G401 (cell line): Measurements from ENCODE around the gene GRM1. TPM values are rescaled to one million over a fixed set of nuclear protein-coding genes. Genes with fewer than 3 reads are reported as not detected.
"Not testable (repeated sequence)": the region's sequence is repeated elsewhere in the genome, so short reads cannot be mapped to it uniquely, and the experiment has no call there.

Experiments used
- DNase-seq: peaks from one replicate; pipeline ENCODE4 v3.0.0-alpha.2; 2015; ENCODE audit warnings: low spot score
- in situ Hi-C: cut with HindIII; loops from 2 replicates; pipeline ENCODE4 v1.10.0; 2016; ENCODE audit warnings: low sequenced_read_pairs, mixed read lengths
- total RNA-seq: library from RNA; depleted of rRNA; stranded (reverse); fragments of >200 nt; shearing (Covaris generic); gene quantifications from 2 replicates; pipeline ENCODE4 v1.2.3, GENCODE V29; 2014

The GRM1 gene
- total RNA-seq, 1 experiment from 2014 or later, result not detected

DNA sequence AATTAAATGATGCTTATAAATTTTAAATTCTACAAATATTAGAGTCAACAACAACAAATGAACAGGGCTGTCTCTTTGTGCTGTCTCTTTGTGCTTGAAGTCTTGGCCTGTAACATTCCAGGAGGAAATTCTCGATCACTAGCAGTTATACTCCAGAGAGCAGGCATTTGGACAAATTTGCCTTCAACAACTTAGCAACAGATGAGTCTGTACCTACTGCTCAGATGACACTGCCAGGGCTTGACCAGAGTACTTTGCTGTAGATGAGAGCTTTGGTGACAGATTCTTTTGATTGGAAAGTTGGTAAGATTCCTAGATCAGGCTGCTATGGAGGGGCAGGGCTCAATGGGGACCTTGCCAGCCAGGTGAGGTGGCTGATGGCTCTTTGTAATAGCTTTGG, 217.2 kb downstream of the GRM1 start:
- DNase-seq, result peak; percentile 57
- in situ Hi-C loops, result no loop called here

DNA sequence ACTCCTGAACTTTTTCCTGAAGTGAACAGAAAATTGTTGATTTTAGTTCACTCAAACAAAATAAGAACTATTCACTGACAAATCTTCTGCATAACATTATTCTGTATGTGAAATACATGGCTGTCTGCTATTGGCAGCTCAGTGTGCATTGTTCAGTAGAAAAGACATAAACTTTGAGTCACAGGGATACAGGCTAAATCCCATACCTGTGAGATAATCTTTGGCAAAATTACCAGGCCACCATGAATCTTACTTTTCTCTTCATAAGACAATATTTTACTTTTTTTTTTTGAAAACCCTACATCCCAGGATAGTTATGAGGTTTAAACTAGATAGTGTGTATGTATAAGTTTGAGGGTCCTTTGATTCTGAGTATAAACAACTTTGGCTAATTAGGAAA, 224.8 kb downstream of the GRM1 start:
- no peak for DNase-seq
- in situ Hi-C loops, result no loop called here

DNA sequence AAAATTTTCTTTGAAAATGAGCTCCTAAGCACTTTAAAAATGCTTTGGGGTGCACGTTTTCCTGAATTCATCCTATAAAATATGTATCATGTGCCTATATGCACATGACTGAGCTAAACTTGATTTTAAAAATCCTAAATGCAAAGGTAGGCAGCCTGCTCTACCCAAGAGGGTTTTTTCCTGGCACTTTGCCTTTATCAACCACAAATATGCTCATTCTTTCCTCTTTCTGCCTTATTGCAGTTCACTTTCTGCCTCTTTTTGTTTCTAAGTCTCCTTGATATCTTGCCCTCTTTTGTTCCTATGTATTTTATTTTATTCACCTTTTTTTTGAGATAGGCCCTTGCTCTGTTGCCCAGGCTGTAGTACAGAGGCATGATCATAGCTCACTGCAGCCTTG, 229.3 kb downstream of the GRM1 start:
- in situ Hi-C loops, result no loop called here
- DNase-seq, result no peak

GRCh38 chr6:146260886-146261285, 232.0 kb downstream of the GRM1 start:
- in situ Hi-C loops, result no loop called here
- peak; percentile 83 for DNase-seq

DNA sequence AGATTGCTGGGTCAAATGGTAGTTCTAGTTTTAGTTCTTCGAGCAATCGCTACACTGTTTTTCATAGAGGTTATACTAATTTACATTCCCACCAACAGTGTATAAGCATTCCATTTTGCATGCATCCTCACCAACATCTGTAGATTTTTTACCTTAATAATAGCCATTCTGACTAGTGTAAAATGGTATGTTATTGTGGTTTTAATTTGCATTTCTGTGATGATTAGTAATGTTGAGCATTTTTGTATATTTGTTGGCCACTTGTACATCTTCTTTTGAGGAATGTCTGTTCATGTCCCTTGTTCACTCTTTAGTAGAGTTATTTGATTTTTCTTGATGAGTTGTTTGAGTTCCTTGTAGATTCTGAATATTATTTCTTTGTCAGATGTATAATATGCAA, 236.2 kb downstream of the GRM1 start:
- in situ Hi-C loops, result no loop called here
- no peak for DNase-seq

DNA sequence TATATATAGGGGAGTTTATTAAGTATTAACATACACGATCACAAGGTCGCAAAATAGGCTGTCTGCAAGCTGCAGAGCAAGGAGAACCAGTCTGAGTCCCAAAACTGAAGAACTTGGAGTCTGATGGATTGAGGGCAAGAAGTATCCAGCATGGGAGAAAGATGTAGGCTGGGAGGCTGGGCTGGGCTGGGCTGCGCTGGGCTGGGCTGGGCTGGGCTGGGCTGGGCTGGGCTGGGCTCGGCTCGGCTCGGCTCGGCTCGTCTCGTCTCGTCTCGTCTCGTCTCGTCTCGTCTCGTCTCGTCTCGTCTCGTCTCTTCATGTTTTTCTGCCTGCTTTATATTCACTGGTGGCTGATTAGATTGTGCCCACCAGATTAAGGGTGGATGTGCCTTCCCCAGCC, 238.6 kb downstream of the GRM1 start:
- no peak for DNase-seq
- in situ Hi-C loops, result no loop called here

GRCh38 chr6:146267946-146268345, 239.1 kb downstream of the GRM1 start:
- DNase-seq, result no peak
- in situ Hi-C loops, result no loop called here

DNA sequence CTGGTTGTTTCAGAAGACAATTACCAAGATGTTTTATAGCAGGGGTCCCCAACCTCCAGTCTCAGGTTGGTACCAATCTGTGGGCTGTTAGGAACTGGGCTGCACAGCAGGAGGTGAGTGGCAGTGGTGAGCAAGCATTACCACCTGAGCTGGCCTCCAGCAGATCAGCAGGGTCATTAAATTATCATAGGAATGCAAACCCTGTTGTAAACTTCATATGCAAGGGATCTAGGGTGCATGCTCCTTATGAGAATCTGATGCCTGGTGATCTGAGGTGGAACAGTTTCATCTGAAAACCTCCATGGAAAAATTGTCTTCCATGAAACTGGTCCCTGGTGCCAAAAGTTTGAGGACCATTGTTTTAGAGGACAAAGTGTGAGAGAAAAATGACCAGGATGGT, 240.6 kb downstream of the GRM1 start:
- in situ Hi-C loops, result no loop called here
- no peak for DNase-seq

DNA sequence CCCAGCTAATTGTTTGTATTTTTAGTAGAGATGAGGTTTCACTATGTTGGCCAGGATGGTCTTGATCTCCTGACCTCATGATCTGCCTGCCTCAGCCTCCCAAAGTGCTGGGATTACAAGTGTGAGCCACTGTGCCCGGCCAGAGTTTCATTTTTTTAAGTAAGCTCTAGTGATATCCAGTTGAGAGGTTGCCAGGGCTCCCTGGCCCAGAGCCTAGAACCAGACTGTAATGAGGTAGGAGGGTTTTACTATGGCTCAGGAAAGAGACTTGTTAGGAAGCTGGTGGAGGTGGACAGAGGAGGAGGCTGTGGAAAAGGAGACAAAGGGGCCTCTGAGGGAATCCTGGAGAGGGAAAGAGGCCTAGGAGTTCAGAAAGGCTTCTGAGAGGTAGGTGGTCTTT, 242.3 kb downstream of the GRM1 start:
- in situ Hi-C loops, result not testable (repeated sequence)
- peak; percentile 92 for DNase-seq

GRCh38 chr6:146273490-146273889, 244.6 kb downstream of the GRM1 start:
- no peak for DNase-seq
- in situ Hi-C loops, result no loop called here

- no peak for DNase-seq
- in situ Hi-C loops, result no loop called here
These were observed 248.3 kb downstream of the GRM1 start for GRCh38 chr6:146277142-146277541.

DNA sequence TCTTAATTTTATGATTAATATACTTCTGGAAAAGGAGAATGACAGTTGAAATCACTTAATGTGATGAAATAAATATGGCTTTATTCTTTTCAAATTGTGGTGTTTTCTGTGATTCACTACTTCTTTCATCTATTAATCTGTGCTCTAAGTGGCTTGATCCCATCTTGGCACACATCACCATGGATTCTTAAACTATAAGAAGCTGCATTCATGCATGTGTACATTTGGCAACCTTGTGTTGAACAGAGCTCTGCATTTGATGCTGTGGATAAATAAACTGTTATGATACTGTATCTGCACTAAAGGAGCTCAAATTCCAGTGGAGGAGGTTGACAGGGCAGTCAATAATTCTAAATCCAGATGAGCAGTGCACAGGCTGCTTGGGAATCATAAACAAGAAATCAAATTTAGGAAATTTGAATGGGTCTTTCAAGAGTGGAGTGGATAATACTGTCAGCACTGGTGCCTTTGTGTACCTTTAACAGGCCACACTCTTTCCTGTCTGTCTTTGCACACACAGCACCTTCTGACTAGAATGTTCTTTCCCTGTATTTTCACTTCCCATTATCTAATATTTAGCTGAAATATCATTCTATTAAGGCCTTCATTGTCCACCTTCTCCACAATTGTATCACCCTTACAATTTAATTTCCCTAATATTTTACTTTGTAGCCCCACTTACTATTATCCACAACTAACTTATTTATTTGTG, 252.9 kb downstream of the GRM1 start:
- in situ Hi-C loops, result no loop called here
- DNase-seq, result no peak

DNA sequence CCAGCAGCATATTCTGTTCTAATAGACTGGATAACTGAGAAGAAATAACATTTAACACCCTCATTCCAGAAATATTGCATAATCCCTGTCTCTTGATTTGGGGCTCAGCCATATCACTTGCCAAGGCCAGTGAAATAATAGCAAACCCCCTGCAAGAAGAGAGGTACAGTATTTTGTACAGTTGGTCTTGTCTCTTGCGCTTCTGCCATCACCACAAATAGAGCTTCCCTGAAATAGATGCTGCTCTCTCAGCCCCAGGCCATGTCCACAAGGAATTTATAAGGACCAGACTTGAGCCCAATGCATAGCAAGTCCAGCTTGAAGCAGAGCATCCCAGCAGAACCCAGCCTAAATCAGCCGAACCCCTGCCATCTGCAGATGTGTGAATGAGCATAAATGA, 254.0 kb downstream of the GRM1 start:
- in situ Hi-C loops, result no loop called here
- peak; percentile 60 for DNase-seq

DNA sequence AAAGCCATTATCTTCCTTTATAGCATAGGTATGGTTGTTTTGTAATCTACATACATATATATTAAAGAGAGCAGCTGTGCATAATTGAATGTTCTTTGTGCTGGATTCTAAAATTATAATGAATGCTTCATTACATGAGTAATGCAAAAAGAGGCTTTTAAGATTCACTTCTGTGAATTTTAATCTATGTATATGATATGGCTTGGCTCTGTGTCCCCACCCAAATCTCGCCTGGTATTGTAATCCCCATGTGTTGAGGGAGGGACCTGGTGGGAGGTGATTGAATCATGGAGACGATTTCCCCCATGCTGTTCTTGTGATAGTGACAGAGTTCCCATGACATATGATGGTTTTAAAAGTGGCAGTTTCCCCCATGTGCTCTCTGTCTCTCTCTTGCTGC, 255.4 kb downstream of the GRM1 start:
- no peak for DNase-seq
- in situ Hi-C loops, result no loop called here

- in situ Hi-C loops, result no loop called here
- DNase-seq, result no peak
These were observed 258.1 kb downstream of the GRM1 start for GRCh38 chr6:146286961-146287360.

GRCh38 chr6:146287691-146288369, 259.0 kb downstream of the GRM1 start:
- in situ Hi-C loops, result no loop called here
- no peak for DNase-seq

GRCh38 chr6:146289816-146290588, 261.1 kb downstream of the GRM1 start:
- DNase-seq, result no peak
- in situ Hi-C loops, result no loop called here

DNA sequence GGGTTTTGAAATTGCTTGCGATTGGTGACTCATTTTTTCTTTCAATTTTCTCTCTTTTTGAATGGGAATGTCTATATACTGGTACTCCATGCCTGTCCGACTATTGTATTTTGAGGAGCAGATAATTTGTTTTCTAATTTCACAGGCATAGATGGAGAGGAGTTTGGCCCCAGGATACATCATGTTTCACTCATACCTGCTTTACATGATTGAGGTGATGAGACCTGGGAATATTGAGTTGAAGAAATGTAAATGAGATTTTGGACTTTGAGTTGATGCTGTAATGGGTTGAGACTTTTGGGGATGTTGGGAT, 261.7 kb downstream of the GRM1 start:
- no peak for DNase-seq
- in situ Hi-C loops, result no loop called here

GRCh38 chr6:146292506-146292905, 263.6 kb downstream of the GRM1 start:
- in situ Hi-C loops, result no loop called here
- no peak for DNase-seq

GRCh38 chr6:146295695-146296094, 266.8 kb downstream of the GRM1 start:
- DNase-seq, result no peak
- in situ Hi-C loops, result no loop called here

- in situ Hi-C loops, result no loop called here
- DNase-seq, result no peak
These were observed 269.0 kb downstream of the GRM1 start for GRCh38 chr6:146297815-146298214.
